K562 (cell line): ENCODE measurements around the gene CROCC2. TPM values are rescaled to one million over a fixed set of nuclear protein-coding genes. Genes with fewer than 3 reads are reported as not detected.

ENCODE experiments used
- CTCFL ChIP-seq: IDR thresholded peaks from 2 replicates; pipeline ENCODE4 v1.6.1; 2011; ENCODE audit warnings: borderline replicate concordance, low read depth, mild to moderate bottlenecking, moderate library complexity, low read length; ENCODE audit not compliant: insufficient read depth, poor library complexity, severe bottlenecking
- polyA plus RNA-seq, 8 experiments: library from polyadenylated mRNA; depleted of rRNA in 4 of 8; stranded (reverse) in 5 of 8; unstranded in 3 of 8; fragments of >200 nt; fragmentation: Nextera tagmentation in 2 of 8; fragmentation: Illumina TruSeq in 1 of 8; extraction: Ambion mirVana in 2 of 8; extraction: Trizol in 1 of 8; gene quantifications; 2 replicates each; pipeline versions ENCODE4 v1.2.1 to v1.2.3, GENCODE V29; 2011 to 2014; ENCODE audit warnings: inconsistent platforms in 1 of 8, missing spikeins in 1 of 8
- total RNA-seq, 7 experiments: library from RNA; depleted of rRNA in 6 of 7; stranded (reverse); fragments of >200 nt in 6 of 7; fragmentation: Illumina TruSeq in 2 of 7; extraction: Trizol in 2 of 7; gene quantifications; 2 replicates each; pipeline versions ENCODE4 v1.2.1 to v1.2.3, GENCODE V29; 2011 to 2021; ENCODE audit warnings: low replicate concordance in 1 of 7
- TF ChIP-seq, protein P1 (sequence below): IDR thresholded peaks from 3 replicates; pipeline ENCODE4 v1.6.1; 2011; ENCODE audit warnings: borderline replicate concordance, mild to moderate bottlenecking, moderate library complexity; ENCODE audit not compliant: insufficient read length; ENCODE audit errors: extremely low read depth

CROCC2 gene
- total and polyA plus RNA-seq, 9 of the 15 experiments (the other 6 are each of a cell fraction or from before 2014, with no cell fraction given), result not detected

DNA sequence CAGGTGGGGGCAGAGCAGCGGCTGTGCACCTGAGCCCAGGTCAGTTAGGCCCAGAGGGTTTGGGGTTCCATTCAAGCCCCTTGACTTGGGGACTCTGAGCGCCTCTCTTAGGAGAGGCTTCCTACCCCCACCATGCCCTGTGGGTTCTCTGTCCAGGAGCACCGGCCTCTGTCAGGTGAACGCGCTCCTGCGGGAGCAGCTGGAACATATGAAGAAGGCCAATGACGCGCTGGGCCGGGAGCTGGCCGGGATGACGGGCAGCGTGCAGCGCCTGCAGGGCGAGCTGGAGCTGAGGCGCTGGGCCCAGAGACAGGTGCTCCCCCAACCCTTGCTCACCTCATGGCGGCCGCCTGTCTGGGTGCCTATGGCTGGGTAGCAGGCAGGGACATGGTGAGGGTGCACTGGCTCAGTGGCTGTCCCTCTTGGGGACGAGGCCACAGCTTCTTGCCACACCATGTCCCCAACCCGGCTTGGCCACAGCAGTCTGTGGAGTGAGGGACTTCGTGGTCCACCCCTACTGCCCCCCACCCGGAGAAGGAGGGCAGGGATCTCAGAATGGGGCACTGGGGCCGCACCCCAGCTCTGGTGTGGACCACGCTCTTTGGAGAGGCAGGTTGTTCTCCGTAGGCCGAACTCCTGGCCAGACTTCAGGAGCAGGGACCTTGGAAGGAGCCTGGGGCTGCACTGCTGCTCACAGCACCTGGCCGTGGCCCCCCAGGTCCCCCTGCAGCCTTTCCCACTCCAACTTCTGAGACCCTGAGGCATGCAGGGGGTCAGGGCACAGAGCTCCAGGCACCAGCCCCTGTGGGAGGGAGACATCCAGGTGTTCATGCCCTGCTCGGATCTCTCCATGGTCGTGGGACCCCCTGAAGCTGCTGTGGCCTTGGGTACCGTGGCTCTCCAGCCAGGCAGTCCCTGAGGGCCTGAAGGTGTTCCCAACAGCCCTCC, 19.7 kb downstream of the CROCC2 start (continued):
- TF ChIP-seq, protein P1, sequence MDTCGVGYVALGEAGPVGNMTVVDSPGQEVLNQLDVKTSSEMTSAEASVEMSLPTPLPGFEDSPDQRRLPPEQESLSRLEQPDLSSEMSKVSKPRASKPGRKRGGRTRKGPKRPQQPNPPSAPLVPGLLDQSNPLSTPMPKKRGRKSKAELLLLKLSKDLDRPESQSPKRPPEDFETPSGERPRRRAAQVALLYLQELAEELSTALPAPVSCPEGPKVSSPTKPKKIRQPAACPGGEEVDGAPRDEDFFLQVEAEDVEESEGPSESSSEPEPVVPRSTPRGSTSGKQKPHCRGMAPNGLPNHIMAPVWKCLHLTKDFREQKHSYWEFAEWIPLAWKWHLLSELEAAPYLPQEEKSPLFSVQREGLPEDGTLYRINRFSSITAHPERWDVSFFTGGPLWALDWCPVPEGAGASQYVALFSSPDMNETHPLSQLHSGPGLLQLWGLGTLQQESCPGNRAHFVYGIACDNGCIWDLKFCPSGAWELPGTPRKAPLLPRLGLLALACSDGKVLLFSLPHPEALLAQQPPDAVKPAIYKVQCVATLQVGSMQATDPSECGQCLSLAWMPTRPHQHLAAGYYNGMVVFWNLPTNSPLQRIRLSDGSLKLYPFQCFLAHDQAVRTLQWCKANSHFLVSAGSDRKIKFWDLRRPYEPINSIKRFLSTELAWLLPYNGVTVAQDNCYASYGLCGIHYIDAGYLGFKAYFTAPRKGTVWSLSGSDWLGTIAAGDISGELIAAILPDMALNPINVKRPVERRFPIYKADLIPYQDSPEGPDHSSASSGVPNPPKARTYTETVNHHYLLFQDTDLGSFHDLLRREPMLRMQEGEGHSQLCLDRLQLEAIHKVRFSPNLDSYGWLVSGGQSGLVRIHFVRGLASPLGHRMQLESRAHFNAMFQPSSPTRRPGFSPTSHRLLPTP, result no peak
- no peak for TF ChIP-seq CTCFL
